HEK293 (cell line): ENCODE results near the gene TRIM40.
A peak's percentile ranks its signal among the peaks of the same experiment; 100 is the strongest.

ENCODE experiments used
- ELK4 ChIP-seq: IDR thresholded peaks from 2 replicates; pipeline ENCODE4 v1.6.1; 2011; ENCODE audit warnings: mild to moderate bottlenecking, low read depth, low read length, borderline replicate concordance
- FEZF1 ChIP-seq: fragments of 450-650 bp; formaldehyde crosslinking; IDR thresholded peaks from 2 replicates; pipeline ENCODE4 v1.5.1; 2016; ENCODE audit warnings: missing biosample characterization, missing genetic modification characterization
- GLIS1 ChIP-seq: fragments of 450-650 bp; formaldehyde crosslinking; IDR thresholded peaks from 2 replicates; pipeline ENCODE4 v1.5.1; 2016; ENCODE audit warnings: missing biosample characterization, missing genetic modification characterization
- KLF17 ChIP-seq: fragments of 450-650 bp; formaldehyde crosslinking; IDR thresholded peaks from 2 replicates; pipeline ENCODE4 v1.5.1; 2016; ENCODE audit warnings: missing biosample characterization, missing genetic modification characterization
- OSR2 ChIP-seq: fragments of 450-650 bp; formaldehyde crosslinking; IDR thresholded peaks from 2 replicates; pipeline ENCODE4 v1.5.1; 2016; ENCODE audit warnings: missing biosample characterization, missing genetic modification characterization
- PRDM4 ChIP-seq: fragments of 450-650 bp; formaldehyde crosslinking; IDR thresholded peaks from 2 replicates; pipeline ENCODE4 v1.5.1; 2017; ENCODE audit warnings: missing biosample characterization, missing genetic modification characterization
- REST ChIP-seq: fragments of 450-650 bp; formaldehyde crosslinking; IDR thresholded peaks from 2 replicates; pipeline ENCODE4 v1.5.1; 2016; ENCODE audit warnings: missing biosample characterization, missing genetic modification characterization
- ZBTB1 ChIP-seq: fragments of 450-650 bp; formaldehyde crosslinking; IDR thresholded peaks from 2 replicates; pipeline ENCODE4 v1.5.1; 2016; ENCODE audit warnings: missing biosample characterization, missing genetic modification characterization
- ZBTB20 ChIP-seq: fragments of 450-650 bp; formaldehyde crosslinking; IDR thresholded peaks from 2 replicates; pipeline ENCODE4 v1.5.1; 2016; ENCODE audit warnings: missing biosample characterization, missing genetic modification characterization
- ZBTB21 ChIP-seq: fragments of 450-650 bp; formaldehyde crosslinking; IDR thresholded peaks from 2 replicates; pipeline ENCODE4 v1.5.1; 2017; ENCODE audit warnings: missing biosample characterization, missing genetic modification characterization
- ZBTB48 ChIP-seq: fragments of 450-650 bp; formaldehyde crosslinking; IDR thresholded peaks from 2 replicates; pipeline ENCODE4 v1.5.1; 2016; ENCODE audit warnings: missing biosample characterization, missing genetic modification characterization
- ZNF138 ChIP-seq: fragments of 450-650 bp; formaldehyde crosslinking; IDR thresholded peaks from 2 replicates; pipeline ENCODE4 v1.5.1; 2016; ENCODE audit warnings: missing biosample characterization, missing genetic modification characterization, borderline replicate concordance
- ZNF248 ChIP-seq: fragments of 450-650 bp; formaldehyde crosslinking; IDR thresholded peaks from 2 replicates; pipeline ENCODE4 v1.5.1; 2017; ENCODE audit warnings: missing biosample characterization, missing genetic modification characterization
- ZNF341 ChIP-seq: fragments of 450-650 bp; formaldehyde crosslinking; IDR thresholded peaks from 2 replicates; pipeline ENCODE4; 2016; ENCODE audit warnings: low read depth, missing biosample characterization, missing genetic modification characterization
- ZNF366 ChIP-seq: fragments of 450-650 bp; formaldehyde crosslinking; conservative IDR thresholded peaks from 2 replicates; pipeline ENCODE4 v1.5.1; 2016; ENCODE audit warnings: missing biosample characterization, missing genetic modification characterization
- ZNF398 ChIP-seq: fragments of 450-650 bp; formaldehyde crosslinking; IDR thresholded peaks from 2 replicates; pipeline ENCODE4 v1.5.1; 2017; ENCODE audit warnings: missing biosample characterization, missing genetic modification characterization
- ZNF558 ChIP-seq: fragments of 450-650 bp; formaldehyde crosslinking; IDR thresholded peaks from 2 replicates; pipeline ENCODE4 v1.5.1; 2016; ENCODE audit warnings: missing biosample characterization, missing genetic modification characterization
- ZNF585B ChIP-seq: fragments of 450-650 bp; formaldehyde crosslinking; IDR thresholded peaks from 2 replicates; pipeline ENCODE4 v1.5.1; 2016; ENCODE audit warnings: missing biosample characterization, missing genetic modification characterization
- ZNF610 ChIP-seq: fragments of 450-650 bp; formaldehyde crosslinking; IDR thresholded peaks from 2 replicates; pipeline ENCODE4 v1.5.1; 2016; ENCODE audit warnings: missing biosample characterization, missing genetic modification characterization, borderline replicate concordance
- ZNF624 ChIP-seq: fragments of 450-650 bp; formaldehyde crosslinking; IDR thresholded peaks from 2 replicates; pipeline ENCODE4 v1.5.1; 2017; ENCODE audit warnings: missing biosample characterization, missing genetic modification characterization
- ZNF626 ChIP-seq: fragments of 450-650 bp; sonication (Bioruptor Pico); formaldehyde crosslinking; IDR thresholded peaks from 2 replicates; pipeline ENCODE4 v1.5.1; 2018; ENCODE audit warnings: missing biosample characterization, missing genetic modification characterization, inconsistent platforms
- ZNF629 ChIP-seq: fragments of 450-650 bp; formaldehyde crosslinking; IDR thresholded peaks from 2 replicates; pipeline ENCODE4 v1.5.1; 2017; ENCODE audit warnings: missing biosample characterization, missing genetic modification characterization
- ZNF654 ChIP-seq: fragments of 450-650 bp; formaldehyde crosslinking; IDR thresholded peaks from 2 replicates; pipeline ENCODE4 v1.5.1; 2016; ENCODE audit warnings: low read depth, missing biosample characterization, missing genetic modification characterization
- ZNF670 ChIP-seq: fragments of 450-650 bp; formaldehyde crosslinking; IDR thresholded peaks from 2 replicates; pipeline ENCODE4 v1.5.1; 2016; ENCODE audit warnings: missing biosample characterization, missing genetic modification characterization, low read depth
- ZNF692 ChIP-seq: fragments of 450-650 bp; formaldehyde crosslinking; IDR thresholded peaks from 2 replicates; pipeline ENCODE4 v1.5.1; 2016; ENCODE audit warnings: missing biosample characterization, missing genetic modification characterization
- ZNF777 ChIP-seq: fragments of 450-650 bp; formaldehyde crosslinking; IDR thresholded peaks from 2 replicates; pipeline ENCODE4 v1.5.1; 2017; ENCODE audit warnings: missing biosample characterization, missing genetic modification characterization, borderline replicate concordance

TRIM40 gene

GRCh38 chr6:30154709-30155519 is 19.0 kb downstream of the TRIM40 start (continued):
- TF ChIP-seq PRDM4 (peak; percentile 88), ZNF585B (no peak), ZBTB48 (tag by site-specific recombination) (peak; percentile 55; the same call in 1 of the 2 replicates), ZNF624 (tag by site-specific recombination) (no peak), ZNF626 (tag by site-specific recombination) (no peak), REST (tag by site-specific recombination) (peak; percentile 12; the same call in 1 of the 2 replicates), ZBTB21 (peak; percentile 67), KLF17 (tag by site-specific recombination) (peak; percentile 92), ZNF610 (tag by site-specific recombination) (peak; percentile 22; the same call in 1 of the 2 replicates), GLIS1 (tag by site-specific recombination) (peak; percentile 95), ELK4 (no peak), ZNF138 (tag by site-specific recombination) (no peak), FEZF1 (tag by site-specific recombination) (peak; percentile 69), OSR2 (tag by site-specific recombination) (0 out of 2 replicates have a peak, but pooled peaks have one; percentile 32), ZNF670 (no peak), ZNF366 (peak; percentile 84), ZNF248 (tag by site-specific recombination) (no peak), ZNF629 (tag by site-specific recombination) (peak; percentile 82), ZBTB20 (tag by site-specific recombination) (peak; percentile 0; the same call in 1 of the 2 replicates), ZNF654 (no peak), ZNF558 (tag by site-specific recombination) (peak; percentile 76; the same call in 1 of the 2 replicates), ZNF777 (tag by site-specific recombination) (no peak), ZBTB1 (tag by site-specific recombination) (no peak), ZNF692 (tag by site-specific recombination) (peak; percentile 84), ZNF341 (tag by site-specific recombination) (peak; percentile 63), ZNF398 (tag by site-specific recombination) (peak; percentile 78)
